HG03439 (cell line): ENCODE data around the gene TMEM184B.

ENCODE experiments used
- ATAC-seq: cut with Tn5 transposase; IDR thresholded peaks from one replicate; pipeline ENCODE4 v1.9.1; 2021; ENCODE audit warnings: mild to moderate bottlenecking, moderate library complexity; ENCODE audit not compliant: unreplicated experiment

Gene TMEM184B

GRCh38 chr22:38207898-38208432 lies 64.8 kb downstream of the TMEM184B start:
- no peak for ATAC-seq

GRCh38 chr22:38205261-38206128 lies 67.3 kb downstream of the TMEM184B start:
- ATAC-seq = no peak

- ATAC-seq = no peak
These were observed 68.0 kb downstream of the TMEM184B start for GRCh38 chr22:38204784-38205183.

- ATAC-seq = no peak
These were observed 68.8 kb downstream of the TMEM184B start for GRCh38 chr22:38203855-38204514.

GRCh38 chr22:38203090-38203810 lies 69.6 kb downstream of the TMEM184B start:
- ATAC-seq = no peak

- peak; percentile 24 for ATAC-seq
These were observed 70.2 kb downstream of the TMEM184B start for GRCh38 chr22:38202437-38203089.

- ATAC-seq = peak; percentile 71
These were observed 70.9 kb downstream of the TMEM184B start, which contains the start of gene MAFF for GRCh38 chr22:38201711-38202436. Gene MAFF (plus strand): TSS chr22:38201994. CDS start chr22:38213854, 11,860 bp downstream.

GRCh38 chr22:38201371-38201710 lies 71.5 kb downstream of the TMEM184B start:
- ATAC-seq = no peak

GRCh38 chr22:38199826-38200559 lies 72.8 kb downstream of the TMEM184B start:
- no peak for ATAC-seq

- no peak for ATAC-seq
These were observed 75.9 kb downstream of the TMEM184B start for GRCh38 chr22:38196791-38197419.

- no peak for ATAC-seq
These were observed 79.2 kb downstream of the TMEM184B start for GRCh38 chr22:38193580-38193979.

GRCh38 chr22:38192475-38192863 lies 80.3 kb downstream of the TMEM184B start:
- no peak for ATAC-seq

GRCh38 chr22:38191731-38192474 lies 80.9 kb downstream of the TMEM184B start:
- no peak for ATAC-seq

- no peak for ATAC-seq
These were observed 81.8 kb downstream of the TMEM184B start for GRCh38 chr22:38191055-38191454.

GRCh38 chr22:38190581-38190980 lies 82.2 kb downstream of the TMEM184B start:
- ATAC-seq = no peak

- no peak for ATAC-seq
These were observed 83.7 kb downstream of the TMEM184B start for GRCh38 chr22:38189104-38189503.

- no peak for ATAC-seq
These were observed 85.2 kb downstream of the TMEM184B start for GRCh38 chr22:38187413-38188212.
